ENCODE data around the gene DSCAM.

DSCAM gene

DNA sequence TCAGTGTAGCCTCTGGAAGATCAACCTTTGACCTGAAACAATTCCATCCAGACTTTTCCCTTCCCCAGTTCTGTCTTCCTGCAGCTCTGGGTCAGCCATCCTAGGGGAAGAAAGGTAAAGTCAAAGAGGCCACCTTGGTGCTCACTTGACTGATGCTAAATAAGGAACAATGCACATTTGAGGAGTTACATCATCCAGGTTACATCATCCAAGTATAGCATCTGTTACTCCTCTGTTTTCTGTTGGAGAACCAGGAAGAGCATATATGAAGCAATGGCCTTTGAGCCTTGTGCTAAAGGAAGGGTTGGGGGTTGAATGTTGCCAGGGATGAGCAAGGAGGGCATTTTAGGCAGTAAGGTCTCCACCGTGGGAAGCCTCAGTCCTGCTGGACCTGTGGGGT lies 3.1 kb upstream of the DSCAM start:
- Mint-ChIP-seq H3K9me3 (no peaks in the 10 kb centered on the region), H3K4me3 (no peak overlapping the region), H3K27ac (no peak overlapping the region), H3K4me1 (ENCODE audit: low read depth) (no peaks in the 10 kb centered on the region), H3K36me3 (ENCODE audit: low read depth) (no peaks in the 10 kb centered on the region), H3K27me3 (peaks cover 28% of the 10 kb centered on the region)
- intact Hi-C loops (cut with micrococcal nuclease), result no loop called here

- Mint-ChIP-seq H3K9me3 (no peaks in the 10 kb centered on the region), H3K4me1 (ENCODE audit: low read depth) (no peaks in the 10 kb centered on the region), H3K27ac (no peak overlapping the region), H3K4me3 (no peak overlapping the region), H3K27me3 (peaks cover 33% of the 10 kb centered on the region), H3K36me3 (ENCODE audit: low read depth) (no peaks in the 10 kb centered on the region)
- intact Hi-C loops (cut with micrococcal nuclease), result no loop called here
Observed at GRCh38 chr21:40847951-40848350, 993 bp upstream of the DSCAM start.

GRCh38 chr21:40846103-40846502 lies 855 bp downstream of the DSCAM start:
- Mint-ChIP-seq H3K27ac (no peak overlapping the region), H3K4me1 (ENCODE audit: low read depth) (no peaks in the 10 kb centered on the region), H3K36me3 (ENCODE audit: low read depth) (no peaks in the 10 kb centered on the region), H3K4me3 (no peak overlapping the region), H3K27me3 (peaks cover 50% of the 10 kb centered on the region), H3K9me3 (no peaks in the 10 kb centered on the region)
- intact Hi-C loops (cut with micrococcal nuclease), result no loop called here

DNA sequence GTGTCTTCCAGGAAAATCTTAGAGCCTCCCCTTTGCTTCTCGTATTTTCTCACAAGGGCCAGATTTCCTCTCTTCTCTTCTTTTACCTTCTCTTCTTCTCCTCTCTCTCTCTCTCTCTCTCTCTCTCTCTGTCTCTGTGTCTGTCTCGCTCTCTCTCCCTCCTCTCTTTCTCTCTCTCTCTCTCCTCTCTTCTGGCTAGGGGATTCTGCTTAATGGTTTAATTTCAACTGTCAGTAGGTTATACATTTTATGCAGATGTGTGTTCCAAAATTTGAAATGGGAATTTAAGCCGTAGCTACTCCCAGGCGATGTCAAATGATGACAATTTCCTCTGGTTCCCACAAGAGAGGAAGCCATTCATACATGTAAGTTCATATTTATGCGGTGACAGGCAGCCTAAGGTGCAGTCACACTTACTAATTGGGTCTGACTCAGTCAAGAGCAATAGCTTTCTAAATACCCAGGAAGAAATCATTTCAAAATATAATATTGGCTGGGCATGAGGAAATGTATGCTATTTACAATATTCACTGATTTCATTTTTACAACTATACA lies 1.4 kb downstream of the DSCAM start:
- no peaks in the 10 kb centered on the region for H3K36me3 Mint-ChIP-seq (ENCODE audit: low read depth)
- H3K9me3 Mint-ChIP-seq, result no peaks in the 10 kb centered on the region
- H3K4me1 Mint-ChIP-seq (ENCODE audit: low read depth), result no peaks in the 10 kb centered on the region
- intact Hi-C loops (cut with micrococcal nuclease), result no loop called here
- no peak overlapping the region for H3K4me3 Mint-ChIP-seq
- H3K27ac Mint-ChIP-seq, result no peak overlapping the region
- H3K27me3 Mint-ChIP-seq, result peaks cover 55% of the 10 kb centered on the region

GRCh38 chr21:40844935-40845334 lies 2.0 kb downstream of the DSCAM start:
- Mint-ChIP-seq H3K4me1 (ENCODE audit: low read depth) (no peaks in the 10 kb centered on the region), H3K36me3 (ENCODE audit: low read depth) (no peaks in the 10 kb centered on the region), H3K9me3 (no peaks in the 10 kb centered on the region), H3K27me3 (peaks cover 58% of the 10 kb centered on the region), H3K4me3 (no peak overlapping the region), H3K27ac (no peak overlapping the region)
- intact Hi-C loops (cut with micrococcal nuclease), result no loop called here

- H3K4me3 Mint-ChIP-seq, result no peak overlapping the region
- H3K36me3 Mint-ChIP-seq (ENCODE audit: low read depth), result no peaks in the 10 kb centered on the region
- intact Hi-C loops (cut with micrococcal nuclease), result no loop called here
- H3K27ac Mint-ChIP-seq, result no peak overlapping the region
- peaks cover 46% of the 10 kb centered on the region for H3K27me3 Mint-ChIP-seq
- H3K4me1 Mint-ChIP-seq (ENCODE audit: low read depth), result no peaks in the 10 kb centered on the region
- H3K9me3 Mint-ChIP-seq, result no peaks in the 10 kb centered on the region
Observed at GRCh38 chr21:40842197-40842552, 4.8 kb downstream of the DSCAM start.

DNA sequence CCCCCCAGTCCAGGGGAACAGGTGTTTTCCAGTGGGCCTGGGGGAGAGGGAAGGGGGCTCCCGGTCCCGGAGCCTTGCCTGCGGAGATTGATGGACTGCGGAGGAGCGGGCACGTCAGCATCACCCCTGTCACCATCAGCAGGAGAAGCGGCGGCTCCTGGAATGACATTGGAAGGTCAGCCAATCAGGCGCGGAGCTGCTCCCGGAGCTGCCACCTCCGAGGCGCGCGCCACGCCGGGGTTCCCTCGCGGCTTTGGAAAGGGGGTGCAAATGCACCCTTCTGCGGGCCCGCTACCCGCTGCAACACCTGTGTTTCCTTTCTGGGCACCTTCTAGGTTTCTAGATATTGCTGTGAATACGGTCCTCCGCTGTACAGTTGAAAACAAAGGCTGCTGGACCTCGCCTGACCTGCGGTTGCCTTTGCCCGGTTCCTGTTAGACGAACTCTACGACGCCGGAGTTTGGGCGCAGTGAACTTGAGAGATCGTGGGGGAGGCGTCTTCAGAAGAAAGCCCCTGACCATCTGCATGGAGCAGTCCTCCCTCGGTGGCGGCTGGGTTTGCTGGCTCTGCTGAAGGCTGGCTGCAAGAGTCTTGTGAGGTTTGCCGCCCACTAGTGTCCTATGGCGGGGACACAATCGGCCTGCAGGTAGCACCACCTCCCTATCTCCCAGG lies 5.3 kb downstream of the DSCAM start:
- intact Hi-C loops (cut with micrococcal nuclease), result no loop called here
- no peaks in the 10 kb centered on the region for H3K36me3 Mint-ChIP-seq (ENCODE audit: low read depth)
- H3K4me3 Mint-ChIP-seq, result no peak overlapping the region
- peaks cover 42% of the 10 kb centered on the region for H3K27me3 Mint-ChIP-seq
- H3K9me3 Mint-ChIP-seq, result no peaks in the 10 kb centered on the region
- no peaks in the 10 kb centered on the region for H3K4me1 Mint-ChIP-seq (ENCODE audit: low read depth)
- no peak overlapping the region for H3K27ac Mint-ChIP-seq

- H3K4me3 Mint-ChIP-seq, result no peak overlapping the region
- H3K4me1 Mint-ChIP-seq (ENCODE audit: low read depth), result no peaks in the 10 kb centered on the region
- no peaks in the 10 kb centered on the region for H3K36me3 Mint-ChIP-seq (ENCODE audit: low read depth)
- intact Hi-C loops (cut with micrococcal nuclease), result no loop called here
- no peak overlapping the region for H3K27ac Mint-ChIP-seq
- peaks cover 37% of the 10 kb centered on the region for H3K27me3 Mint-ChIP-seq
- no peaks in the 10 kb centered on the region for H3K9me3 Mint-ChIP-seq
Observed at GRCh38 chr21:40840401-40841125, 6.4 kb downstream of the DSCAM start.

GRCh38 chr21:40839521-40839920 lies 7.4 kb downstream of the DSCAM start:
- Mint-ChIP-seq H3K9me3 (no peaks in the 10 kb centered on the region), H3K27me3 (peaks cover 29% of the 10 kb centered on the region), H3K4me1 (ENCODE audit: low read depth) (no peaks in the 10 kb centered on the region), H3K4me3 (no peak overlapping the region), H3K27ac (no peak overlapping the region), H3K36me3 (ENCODE audit: low read depth) (no peaks in the 10 kb centered on the region)
- intact Hi-C loops (cut with micrococcal nuclease), result no loop called here

DNA sequence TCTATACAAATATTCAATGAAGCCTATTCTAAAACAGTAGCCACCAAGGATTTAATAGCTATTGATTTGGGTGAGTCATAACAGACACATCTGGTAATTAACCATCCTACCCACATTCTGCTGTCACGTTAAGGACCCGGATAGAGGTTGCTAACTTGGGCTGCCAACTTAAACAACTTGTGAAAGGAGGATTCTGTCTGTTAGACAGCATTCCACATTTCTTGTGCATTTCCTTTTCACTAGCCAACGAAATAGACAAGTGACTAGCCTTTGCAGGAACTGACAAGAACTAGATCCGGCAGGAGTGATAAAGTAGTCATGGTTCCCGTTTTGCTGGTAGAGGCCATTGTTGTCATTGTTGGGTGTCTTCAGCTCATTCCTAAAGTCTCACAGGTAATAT lies 9.5 kb downstream of the DSCAM start:
- intact Hi-C loops (cut with micrococcal nuclease), result no loop called here
- no peaks in the 10 kb centered on the region for H3K36me3 Mint-ChIP-seq (ENCODE audit: low read depth)

GRCh38 chr21:40835184-40835694 lies 11.7 kb downstream of the DSCAM start:
- Mint-ChIP-seq H3K9me3 (no peaks in the 10 kb centered on the region), H3K27me3 (peaks cover 3% of the 10 kb centered on the region), H3K36me3 (ENCODE audit: low read depth) (no peaks in the 10 kb centered on the region), H3K4me1 (ENCODE audit: low read depth) (no peaks in the 10 kb centered on the region), H3K4me3 (no peak overlapping the region), H3K27ac (no peak overlapping the region)
- intact Hi-C loops (cut with micrococcal nuclease), result no loop called here

More for the DNA sequence above, 9.5 kb downstream of the DSCAM start:
- Mint-ChIP-seq H3K9me3 (no peaks in the 10 kb centered on the region), H3K27me3 (peaks cover 24% of the 10 kb centered on the region), H3K27ac (no peak overlapping the region), H3K4me1 (ENCODE audit: low read depth) (no peaks in the 10 kb centered on the region), H3K4me3 (no peak overlapping the region)

DNA sequence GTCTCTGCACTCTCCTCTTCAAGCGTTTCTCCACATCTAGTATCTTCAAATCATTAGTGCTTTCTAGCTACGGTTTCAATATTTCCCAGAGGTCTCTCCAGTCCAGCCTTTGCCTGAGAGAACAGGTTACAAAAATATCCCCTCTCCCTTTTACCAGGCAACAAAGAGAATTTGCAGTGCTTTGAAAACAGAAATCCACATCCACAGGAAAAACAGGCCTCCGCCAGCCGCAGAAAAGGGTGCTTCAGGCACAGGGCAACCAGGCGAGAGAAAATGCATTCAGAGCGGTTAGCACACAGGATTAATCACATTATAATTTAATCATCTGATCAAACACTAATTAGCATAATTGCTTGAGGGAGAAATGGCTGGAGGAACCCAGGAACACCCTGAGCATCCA lies 13.8 kb downstream of the DSCAM start:
- Mint-ChIP-seq H3K27ac (no peak overlapping the region), H3K36me3 (ENCODE audit: low read depth) (no peaks in the 10 kb centered on the region), H3K27me3 (no peaks in the 10 kb centered on the region), H3K4me3 (no peak overlapping the region), H3K9me3 (no peaks in the 10 kb centered on the region), H3K4me1 (ENCODE audit: low read depth) (no peaks in the 10 kb centered on the region)
- intact Hi-C loops (cut with micrococcal nuclease), result no loop called here

DNA sequence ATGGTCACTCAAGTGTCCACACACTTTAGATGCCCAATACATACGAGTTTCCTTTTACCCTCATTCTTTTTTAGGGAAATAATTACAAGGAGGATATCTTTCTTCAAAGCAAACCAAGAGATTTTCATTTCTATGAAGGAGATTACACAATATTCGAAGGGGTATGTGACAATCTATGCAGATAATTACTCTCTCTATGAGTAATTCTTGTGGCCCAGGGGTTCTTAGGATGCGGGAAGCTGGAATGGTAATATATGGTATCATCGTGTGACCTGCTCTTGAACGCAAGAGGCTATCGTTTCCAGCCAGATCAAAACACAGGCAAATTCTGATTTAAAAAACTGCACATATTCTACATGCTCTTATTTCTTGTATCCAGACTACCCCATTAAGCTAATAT lies 14.6 kb downstream of the DSCAM start:
- Mint-ChIP-seq H3K4me1 (ENCODE audit: low read depth) (no peaks in the 10 kb centered on the region), H3K27ac (no peak overlapping the region), H3K36me3 (ENCODE audit: low read depth) (no peaks in the 10 kb centered on the region), H3K9me3 (no peaks in the 10 kb centered on the region), H3K27me3 (no peaks in the 10 kb centered on the region), H3K4me3 (no peak overlapping the region)
- intact Hi-C loops (cut with micrococcal nuclease), result no loop called here

- H3K36me3 Mint-ChIP-seq (ENCODE audit: low read depth), result no peaks in the 10 kb centered on the region
- no peak overlapping the region for H3K4me3 Mint-ChIP-seq
- intact Hi-C loops (cut with micrococcal nuclease), result no loop called here
- no peak overlapping the region for H3K27ac Mint-ChIP-seq
- H3K9me3 Mint-ChIP-seq, result peaks cover 14% of the 10 kb centered on the region
- H3K4me1 Mint-ChIP-seq (ENCODE audit: low read depth), result no peaks in the 10 kb centered on the region
- H3K27me3 Mint-ChIP-seq, result no peaks in the 10 kb centered on the region
Observed at GRCh38 chr21:40830836-40831235, 16.1 kb downstream of the DSCAM start.

Data from dendritic cell treated with granulocyte-macrophage colony-stimulating factor and Interleukin-4, amounts not matched to agents 40 ng/mL and 50 ng/mL, for 4 days (primary cell).